CD4-positive, alpha-beta T cell treated with Interferon gamma for 1 hour (primary cell): ENCODE data around the gene IQSEC1.
A peak's percentile ranks its signal among the peaks of the same experiment; 100 is the strongest.

Experiments used
- DNase-seq: peaks from one replicate; pipeline ENCODE4 v3.0.0-alpha.2; 2020

Gene IQSEC1

GRCh38 chr3:13085081-13085845, 12.0 kb upstream of the IQSEC1 start:
- no peak for DNase-seq

GRCh38 chr3:13083898-13084297, 10.7 kb upstream of the IQSEC1 start:
- peak; percentile 59 for DNase-seq

- no peak for DNase-seq
Measured at GRCh38 chr3:13083254-13083653, 10.0 kb upstream of the IQSEC1 start.

GRCh38 chr3:13082677-13083076, 9.4 kb upstream of the IQSEC1 start:
- no peak for DNase-seq

GRCh38 chr3:13081603-13082360, 8.6 kb upstream of the IQSEC1 start:
- DNase-seq: no peak

GRCh38 chr3:13080591-13080990, 7.4 kb upstream of the IQSEC1 start:
- no peak for DNase-seq

- DNase-seq: no peak
Measured at GRCh38 chr3:13080026-13080425, 6.8 kb upstream of the IQSEC1 start.

- DNase-seq: no peak
Measured at GRCh38 chr3:13079510-13079909, 6.3 kb upstream of the IQSEC1 start.

GRCh38 chr3:13079051-13079450, 5.8 kb upstream of the IQSEC1 start:
- DNase-seq: no peak

GRCh38 chr3:13078163-13078905, 5.1 kb upstream of the IQSEC1 start:
- no peak for DNase-seq

GRCh38 chr3:13077431-13078162, 4.4 kb upstream of the IQSEC1 start:
- DNase-seq: no peak

- DNase-seq: no peak
Measured at GRCh38 chr3:13075986-13076654, 2.9 kb upstream of the IQSEC1 start.

GRCh38 chr3:13075318-13075717, 2.1 kb upstream of the IQSEC1 start:
- no peak for DNase-seq

- DNase-seq: no peak
Measured at GRCh38 chr3:13074006-13074375, 762 bp upstream of the IQSEC1 start.

- DNase-seq: no peak
Measured at GRCh38 chr3:13072600-13073325, 466 bp downstream of the IQSEC1 start.

- peak; percentile 51 for DNase-seq
Measured at GRCh38 chr3:13072239-13072599, 1.0 kb downstream of the IQSEC1 start.

- no peak for DNase-seq
Measured at GRCh38 chr3:13071695-13072094, 1.5 kb downstream of the IQSEC1 start.

- no peak for DNase-seq
Measured at GRCh38 chr3:13070391-13071070, 2.7 kb downstream of the IQSEC1 start.

- DNase-seq: peak; percentile 59
Measured at GRCh38 chr3:13069495-13069894, 3.7 kb downstream of the IQSEC1 start.

GRCh38 chr3:13068269-13069010, 4.8 kb downstream of the IQSEC1 start:
- DNase-seq: no peak
